Lower lobe of right lung (tissue), 2 donors: ENCODE results near the gene GFOD2. TPM values are rescaled to one million over a fixed set of nuclear protein-coding genes. Genes with fewer than 3 reads are reported as not detected.

Source experiments
- ATAC-seq, 2 donors: fragments of 200-7000 bp; cut with Tn5 transposase; one replicate each; pipeline ENCODE4 v1.9.1; 2020 to 2022; ENCODE audit warnings: mild to moderate bottlenecking in 2 of 2, moderate library complexity in 2 of 2
- DNase-seq: peaks from one replicate; pipeline ENCODE4 v3.0.0-alpha.2; 2020
- H3K27ac ChIP-seq: fragments of 200-600 bp; one replicate; pipeline ENCODE4 v1.8.0; 2022
- H3K27me3 ChIP-seq: fragments of 200-600 bp; one replicate; pipeline ENCODE4 v1.8.0; 2022; ENCODE audit warnings: low read depth
- H3K36me3 ChIP-seq: fragments of 200-600 bp; one replicate; pipeline ENCODE4 v1.8.0; 2022; ENCODE audit warnings: mild to moderate bottlenecking
- H3K4me1 ChIP-seq: fragments of 200-600 bp; one replicate; pipeline ENCODE4 v1.8.0; 2022
- H3K4me3 ChIP-seq: fragments of 200-600 bp; one replicate; pipeline ENCODE4 v1.8.0; 2022; ENCODE audit warnings: mild to moderate bottlenecking
- H3K9me3 ChIP-seq: fragments of 200-600 bp; one replicate; pipeline ENCODE4 v1.8.0; 2022
- intact Hi-C: fragments of 100-400 bp; cut with DNase I; formaldehyde crosslinking; loops from one replicate; pipeline ENCODE4 v1.11.0; 2022
- total RNA-seq: library from RNA; stranded (reverse); fragmentation: NEBNext Ultra II Directional; extraction: Animal tissue kit (Norgen Biotek cat#: 25700); gene quantifications from one replicate; pipeline ENCODE4 v1.2.1, GENCODE V29; 2021
- TF ChIP-seq, protein P1 (sequence below): fragments of 200-600 bp; IDR thresholded peaks from one replicate; pipeline ENCODE4 v1.8.0; 2022; ENCODE audit warnings: antibody characterized with exemption, mild to moderate bottlenecking
- donor health status: DM: no; HTN: yes; CAD: no; lungs with severe emphysema.

The GFOD2 gene
- total RNA-seq, 1 donor from 2014 or later = 18.9 TPM

- intact Hi-C loops = no loop called here
- Histone ChIP-seq H3K4me1 (no peaks in the 10 kb centered on the region), H3K4me3 (no peak overlapping the region), H3K9me3 (no peaks in the 10 kb centered on the region), H3K27ac (no peak overlapping the region), H3K27me3 (no peaks in the 10 kb centered on the region), H3K36me3 (no peaks in the 10 kb centered on the region)
- DNase-seq (no peak), ATAC-seq (no peak)
- TF ChIP-seq, protein P1, sequence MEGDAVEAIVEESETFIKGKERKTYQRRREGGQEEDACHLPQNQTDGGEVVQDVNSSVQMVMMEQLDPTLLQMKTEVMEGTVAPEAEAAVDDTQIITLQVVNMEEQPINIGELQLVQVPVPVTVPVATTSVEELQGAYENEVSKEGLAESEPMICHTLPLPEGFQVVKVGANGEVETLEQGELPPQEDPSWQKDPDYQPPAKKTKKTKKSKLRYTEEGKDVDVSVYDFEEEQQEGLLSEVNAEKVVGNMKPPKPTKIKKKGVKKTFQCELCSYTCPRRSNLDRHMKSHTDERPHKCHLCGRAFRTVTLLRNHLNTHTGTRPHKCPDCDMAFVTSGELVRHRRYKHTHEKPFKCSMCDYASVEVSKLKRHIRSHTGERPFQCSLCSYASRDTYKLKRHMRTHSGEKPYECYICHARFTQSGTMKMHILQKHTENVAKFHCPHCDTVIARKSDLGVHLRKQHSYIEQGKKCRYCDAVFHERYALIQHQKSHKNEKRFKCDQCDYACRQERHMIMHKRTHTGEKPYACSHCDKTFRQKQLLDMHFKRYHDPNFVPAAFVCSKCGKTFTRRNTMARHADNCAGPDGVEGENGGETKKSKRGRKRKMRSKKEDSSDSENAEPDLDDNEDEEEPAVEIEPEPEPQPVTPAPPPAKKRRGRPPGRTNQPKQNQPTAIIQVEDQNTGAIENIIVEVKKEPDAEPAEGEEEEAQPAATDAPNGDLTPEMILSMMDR = no peak
Measured at GRCh38 chr16:67707210-67707609, 11.9 kb downstream of the GFOD2 start.

GRCh38 chr16:67704110-67704509, 15.0 kb downstream of the GFOD2 start:
- intact Hi-C loops = no loop called here
- Histone ChIP-seq H3K9me3 (peaks cover 4% of the 10 kb centered on the region), H3K27ac (no peak overlapping the region), H3K4me3 (no peak overlapping the region), H3K27me3 (no peaks in the 10 kb centered on the region), H3K4me1 (no peaks in the 10 kb centered on the region), H3K36me3 (no peaks in the 10 kb centered on the region)
- no peak for DNase-seq
- no peak for ATAC-seq
- TF ChIP-seq, protein P1 = no peak

GRCh38 chr16:67703626-67704025, 15.5 kb downstream of the GFOD2 start:
- TF ChIP-seq, protein P1 = no peak
- DNase-seq (no peak), ATAC-seq (no peak)
- intact Hi-C loops = no loop called here
- H3K27me3 ChIP-seq = no peaks in the 10 kb centered on the region
- no peaks in the 10 kb centered on the region for H3K4me1 ChIP-seq
- H3K4me3 ChIP-seq = no peak overlapping the region
- peaks cover 6% of the 10 kb centered on the region for H3K9me3 ChIP-seq
- H3K27ac ChIP-seq = no peak overlapping the region
- H3K36me3 ChIP-seq = no peaks in the 10 kb centered on the region

GRCh38 chr16:67702130-67702529, 17.0 kb downstream of the GFOD2 start:
- intact Hi-C loops = no loop called here
- TF ChIP-seq, protein P1 = no peak

DNA sequence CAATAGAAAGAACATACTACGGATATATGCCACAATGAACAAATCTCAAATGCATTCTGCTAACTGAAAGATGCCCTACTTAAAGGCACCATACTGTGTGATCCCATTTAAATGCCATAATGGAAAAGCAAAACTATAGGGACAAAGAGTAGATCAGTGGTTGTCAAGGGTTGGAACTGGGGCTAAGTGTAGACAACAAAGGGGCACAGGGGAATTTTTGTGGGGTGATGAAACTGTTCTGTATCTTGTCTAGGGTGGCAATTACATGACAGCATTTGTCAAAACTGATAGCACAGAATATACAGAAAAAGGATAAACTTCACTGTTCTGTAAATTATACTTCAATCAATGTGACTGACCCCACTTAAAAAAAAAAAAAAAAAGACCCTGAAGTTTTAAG, 17.7 kb downstream of the GFOD2 start:
- TF ChIP-seq, protein P1 = no peak
- DNase-seq (no peak), ATAC-seq (no peak)
- peaks cover 6% of the 10 kb centered on the region for H3K9me3 ChIP-seq
- no peaks in the 10 kb centered on the region for H3K4me1 ChIP-seq
- H3K27me3 ChIP-seq = no peaks in the 10 kb centered on the region
- no peak overlapping the region for H3K4me3 ChIP-seq
- intact Hi-C loops = no loop called here
- H3K27ac ChIP-seq = no peak overlapping the region
- H3K36me3 ChIP-seq = no peaks in the 10 kb centered on the region

More at GRCh38 chr16:67702130-67702529, 17.0 kb downstream of the GFOD2 start:
- Histone ChIP-seq H3K27me3 (no peaks in the 10 kb centered on the region), H3K4me3 (no peak overlapping the region), H3K9me3 (peaks cover 6% of the 10 kb centered on the region), H3K27ac (no peak overlapping the region), H3K4me1 (no peaks in the 10 kb centered on the region), H3K36me3 (no peaks in the 10 kb centered on the region)
- DNase-seq = no peak
- ATAC-seq = no peak

- Histone ChIP-seq H3K27ac (no peak overlapping the region), H3K4me1 (no peaks in the 10 kb centered on the region), H3K27me3 (no peaks in the 10 kb centered on the region), H3K4me3 (no peak overlapping the region), H3K36me3 (no peaks in the 10 kb centered on the region), H3K9me3 (peaks cover 6% of the 10 kb centered on the region)
- TF ChIP-seq, protein P1 = no peak
- intact Hi-C loops = no loop called here
- ATAC-seq = no peak
- no peak for DNase-seq
Measured at GRCh38 chr16:67699265-67699664, 19.9 kb downstream of the GFOD2 start.
